Omental fat pad (tissue), 4 donors: ENCODE data around the gene PLXNA2. TPM values are rescaled to one million over a fixed set of nuclear protein-coding genes. Genes with fewer than 3 reads are reported as not detected.
A peak's percentile ranks its signal among the peaks of the same experiment; 100 is the strongest.

Experiments used
- ATAC-seq: fragments of 150-250 bp; one replicate; pipeline ENCODE4 v1.9.1; 2016; ENCODE audit warnings: mild to moderate bottlenecking, moderate library complexity; ENCODE audit not compliant: low FRiP score
- DNase-seq: peaks from one replicate; pipeline ENCODE4 v3.0.0-alpha.2; 2019; ENCODE audit warnings: low spot score
- CTCF ChIP-seq, 3 donors: fragments of 450-650 bp; IDR thresholded peaks; one replicate each; pipeline ENCODE4 v1.5.1; 2016 to 2017; ENCODE audit warnings: antibody characterized with exemption in 3 of 3, mild to moderate bottlenecking in 3 of 3, moderate library complexity in 2 of 3
- total RNA-seq, 4 donors: library from RNA; depleted of rRNA; stranded (reverse); fragments of >200 nt; gene quantifications; one replicate each; pipeline ENCODE4 v1.1.0, GENCODE V29; 2016

The PLXNA2 gene
- total RNA-seq, 4 donors from 2014 or later = 21.7 to 67.9 (median 36.8) TPM

GRCh38 chr1:207998691-207999090 lies 245.5 kb downstream of the PLXNA2 start:
- TF ChIP-seq CTCF (IDR thresholded peaks at IDR 0.05) = no peak
- DNase-seq (no peak), ATAC-seq (no peak)

GRCh38 chr1:207997486-207998268 lies 246.5 kb downstream of the PLXNA2 start:
- DNase-seq (peak; percentile 51), ATAC-seq (peak; percentile 92)
- TF ChIP-seq CTCF (IDR thresholded peaks at IDR 0.05) = peak in 1 of 3 donors; percentile 53

- TF ChIP-seq CTCF (IDR thresholded peaks at IDR 0.05) = no peak
- no peak for ATAC-seq
- no peak for DNase-seq
These were observed 247.5 kb downstream of the PLXNA2 start for GRCh38 chr1:207996636-207997035.

GRCh38 chr1:207995576-207995975 lies 248.6 kb downstream of the PLXNA2 start:
- DNase-seq (no peak), ATAC-seq (no peak)
- no peak for TF ChIP-seq CTCF (IDR thresholded peaks at IDR 0.05)

- no peak for TF ChIP-seq CTCF (IDR thresholded peaks at IDR 0.05)
- DNase-seq (no peak), ATAC-seq (no peak)
These were observed 250.4 kb downstream of the PLXNA2 start for GRCh38 chr1:207993477-207994445.

- no peak for DNase-seq
- ATAC-seq = no peak
- no peak for TF ChIP-seq CTCF (IDR thresholded peaks at IDR 0.05)
These were observed 251.4 kb downstream of the PLXNA2 start for GRCh38 chr1:207992677-207993236.
